ENCODE data around the gene LAIR2.

LAIR2 gene

GRCh38 chr19:54541712-54542111 is 39.1 kb downstream of the LAIR2 start:
- no peak for DNase-seq

GRCh38 chr19:54548806-54549205 is 46.2 kb downstream of the LAIR2 start:
- no peak for DNase-seq

- DNase-seq, result no peak
Observed at GRCh38 chr19:54549224-54549623, 46.6 kb downstream of the LAIR2 start.

GRCh38 chr19:54551293-54551692 is 48.7 kb downstream of the LAIR2 start:
- no peak for DNase-seq

GRCh38 chr19:54551950-54552912 is 49.6 kb downstream of the LAIR2 start:
- DNase-seq, result no peak

DNA sequence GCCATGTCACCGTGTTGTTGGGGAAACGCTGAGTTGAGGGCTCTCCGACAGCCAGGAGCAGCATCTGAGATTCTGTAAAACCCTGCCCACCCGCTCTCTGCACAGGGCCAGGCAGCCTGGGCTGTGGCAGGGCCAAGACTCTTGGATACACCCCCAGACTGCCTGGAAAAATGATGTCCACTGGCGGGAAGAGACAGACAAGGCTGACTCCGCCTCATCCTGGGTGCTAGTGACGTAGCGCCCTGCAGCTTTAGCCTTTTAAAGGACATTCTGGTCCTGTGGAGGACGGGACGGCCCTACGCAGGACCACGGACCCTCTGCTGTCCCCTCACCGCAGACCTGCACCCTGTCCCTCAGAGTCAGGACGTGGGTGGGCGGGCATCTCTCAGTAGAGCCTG is 50.3 kb downstream of the LAIR2 start:
- no peak for DNase-seq

GRCh38 chr19:54554006-54554405 is 51.4 kb downstream of the LAIR2 start:
- no peak for DNase-seq

DNA sequence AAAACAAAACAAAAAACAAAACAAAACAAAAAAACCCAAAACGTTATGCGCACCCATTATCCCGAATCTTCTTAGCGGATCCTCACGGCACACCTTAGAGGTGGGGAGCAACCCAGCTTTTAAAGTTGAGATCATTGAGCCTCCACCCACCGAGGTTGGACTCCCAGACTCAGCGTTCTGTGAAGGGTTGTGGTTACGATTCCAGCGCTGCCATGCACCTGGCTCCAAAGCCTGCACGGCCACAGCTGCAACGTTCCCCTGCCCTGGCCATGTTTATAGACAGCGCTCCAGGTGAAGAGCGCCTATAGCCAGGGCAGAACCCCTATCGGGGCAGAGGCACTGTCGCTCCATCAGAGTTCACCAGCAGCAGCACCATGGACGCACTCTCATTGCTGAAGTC is 52.3 kb downstream of the LAIR2 start:
- DNase-seq, result no peak

DNA sequence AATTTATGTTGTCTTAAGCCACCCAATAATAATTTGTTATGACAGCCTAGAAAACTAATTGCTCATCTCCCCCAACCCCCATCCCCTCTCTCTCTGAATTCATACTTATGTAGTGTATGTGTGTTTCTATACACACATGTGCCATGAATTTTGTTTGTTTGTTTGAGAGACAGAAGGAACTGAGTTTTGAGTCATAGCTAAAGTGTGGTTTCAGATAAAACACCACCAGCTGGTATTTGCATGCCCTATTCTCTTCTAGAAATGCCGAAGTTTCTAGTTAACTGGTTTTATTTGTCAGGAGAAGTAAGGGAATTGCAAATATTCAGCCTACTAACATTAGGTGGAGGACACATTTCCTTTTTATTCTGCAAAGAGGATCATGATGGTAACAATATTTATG is 53.6 kb downstream of the LAIR2 start:
- no peak for DNase-seq

DNA sequence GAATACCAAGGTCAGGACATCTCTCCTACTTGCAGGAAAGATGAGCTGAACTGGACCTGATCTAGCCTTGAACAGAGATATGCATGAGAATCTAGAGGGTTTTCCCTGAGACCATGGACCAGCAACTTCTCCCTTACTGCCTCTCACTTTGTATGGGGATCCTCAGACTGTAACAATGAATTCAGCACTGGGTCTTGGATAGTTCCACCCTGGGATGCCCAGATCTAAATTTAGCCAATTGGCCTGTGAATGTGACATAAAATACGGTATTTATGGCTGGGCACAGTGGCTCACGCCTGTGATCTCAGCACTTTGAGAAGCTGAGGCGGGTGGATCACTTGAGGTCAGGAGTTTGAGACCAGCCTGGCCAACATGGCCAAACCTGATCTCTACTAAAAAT is 55.7 kb downstream of the LAIR2 start:
- DNase-seq, result no peak

All from NCI-H2171 treated with DMSO at 0.1 percent for 48 hours (cell line).